TTC549 (cell line): ENCODE data around the gene NSG2.

Experiments used
- FAIRE-seq: peaks from 2 replicates; lab custom pipeline; 2012; peaks lifted over from hg19 to GRCh38; lab: Jason Lieb, UNC

NSG2 gene

GRCh38 chr5:174151599-174152181 lies 106.2 kb downstream of the NSG2 start:
- FAIRE-seq: no peak

DNA sequence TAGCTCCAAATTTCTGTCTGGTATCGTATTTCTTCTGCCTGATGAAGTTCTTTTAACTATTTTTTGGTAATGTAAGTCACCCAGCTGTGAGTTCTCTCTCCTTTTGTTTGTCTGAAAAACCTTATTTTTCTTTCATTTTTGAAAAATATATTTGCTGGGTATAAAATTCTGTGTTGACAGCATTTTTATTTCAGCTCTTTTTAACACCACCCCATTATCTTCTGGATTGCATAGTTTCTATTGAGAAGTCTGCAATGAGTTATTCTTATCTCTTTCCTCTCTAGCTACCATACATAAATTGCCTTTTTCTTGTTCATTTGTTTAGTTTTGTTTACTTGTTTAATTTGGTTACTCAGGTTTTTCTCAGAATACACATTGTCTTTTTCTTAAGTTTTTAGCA lies 109.1 kb downstream of the NSG2 start:
- FAIRE-seq: no peak

DNA sequence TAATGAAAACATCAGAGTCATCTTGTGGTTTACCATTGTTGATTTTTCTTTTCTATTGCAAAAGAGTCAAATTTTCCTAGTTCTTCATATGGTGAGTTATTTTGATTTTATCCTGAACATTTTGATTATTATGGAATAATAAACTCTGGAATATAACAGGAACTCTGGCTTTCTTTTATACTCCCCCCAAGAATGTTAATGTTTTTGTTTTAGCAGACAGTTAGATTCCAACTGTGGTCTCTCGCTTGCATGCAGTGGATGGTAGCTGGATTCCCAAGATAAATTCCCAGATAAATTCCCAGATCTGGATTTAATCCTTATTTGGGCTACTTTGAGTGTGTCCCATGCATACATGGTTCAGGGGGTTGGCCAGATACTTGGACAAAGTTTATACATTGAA lies 109.8 kb downstream of the NSG2 start:
- no peak for FAIRE-seq

- FAIRE-seq: no peak
Measured at GRCh38 chr5:174155706-174156105, 110.2 kb downstream of the NSG2 start.

GRCh38 chr5:174157048-174157447 lies 111.5 kb downstream of the NSG2 start:
- FAIRE-seq: no peak
